Prostate gland (tissue), 2 donors: ENCODE data around the gene NRG4. TPM values are rescaled to one million over a fixed set of nuclear protein-coding genes. Genes with fewer than 3 reads are reported as not detected.

ENCODE experiments used
- DNase-seq: peaks from one replicate; pipeline ENCODE4 v3.0.0-alpha.2; 2019; ENCODE audit warnings: low spot score
- H3K27ac ChIP-seq, 2 donors: fragments of 200-600 bp; sonication (generic); 2 replicates each; pipeline ENCODE4 v1.5.1; 2017 to 2019
- H3K27me3 ChIP-seq: fragments of 200-600 bp; sonication (generic); replicated peaks from 2 replicates; pipeline ENCODE4 v1.5.1; 2019; ENCODE audit not compliant: insufficient read depth
- H3K36me3 ChIP-seq, 2 donors: fragments of 200-600 bp; sonication (generic); 1 replicate in 1 of 2; 2 replicates in 1 of 2; pipeline versions ENCODE4 v1.5.1 to v1.8.1; 2017 to 2019
- H3K4me1 ChIP-seq: fragments of 200-600 bp; sonication (generic); replicated peaks from 2 replicates; pipeline ENCODE4 v1.5.1; 2019
- H3K4me3 ChIP-seq, 2 donors: fragments of 200-600 bp; sonication (generic); 2 replicates each; pipeline ENCODE4 v1.5.1; 2017 to 2019
- H3K9me3 ChIP-seq: fragments of 200-600 bp; sonication (generic); 2 replicates; pipeline ENCODE4 v1.5.1; 2017
- POLR2A ChIP-seq: fragments of 450-650 bp; IDR thresholded peaks from one replicate; pipeline ENCODE4 v1.6.1; 2016; ENCODE audit warnings: antibody characterized with exemption, mild to moderate bottlenecking
- POLR2AphosphoS5 ChIP-seq: sonication (generic); formaldehyde crosslinking; IDR thresholded peaks from one replicate; pipeline ENCODE4 v1.6.1; 2017; ENCODE audit warnings: antibody characterized with exemption
- WGBS: methylation state at CpG from one replicate; pipeline ENCODE4 v1.1.5; 2018; 5-methylcytosine and 5-hydroxymethylcytosine counted together
- intact Hi-C: fragments of 100-400 bp; cut with DNase I; formaldehyde crosslinking; loops from one replicate; pipeline ENCODE4 v1.14.2; 2022
- total RNA-seq, 2 donors: library from RNA; depleted of rRNA; stranded (reverse); fragments of >200 nt; gene quantifications; one replicate each; pipeline ENCODE4 v1.1.0, GENCODE V29; 2016
- TF ChIP-seq, protein P1 (sequence below), 4 experiments: fragments of 200-600 bp in 2 of 4; fragments of 450-650 bp in 2 of 4; sonication (generic) in 2 of 4; IDR thresholded peaks; 1 replicate in 3 of 4; 2 replicates in 1 of 4; pipeline ENCODE4 v1.5.1; 2016 to 2019; ENCODE audit warnings: antibody characterized with exemption in 4 of 4, mild to moderate bottlenecking in 2 of 4, moderate library complexity in 2 of 4

Gene NRG4
- total RNA-seq, 2 donors from 2014 or later = 3.5 to 94.6 TPM

DNA sequence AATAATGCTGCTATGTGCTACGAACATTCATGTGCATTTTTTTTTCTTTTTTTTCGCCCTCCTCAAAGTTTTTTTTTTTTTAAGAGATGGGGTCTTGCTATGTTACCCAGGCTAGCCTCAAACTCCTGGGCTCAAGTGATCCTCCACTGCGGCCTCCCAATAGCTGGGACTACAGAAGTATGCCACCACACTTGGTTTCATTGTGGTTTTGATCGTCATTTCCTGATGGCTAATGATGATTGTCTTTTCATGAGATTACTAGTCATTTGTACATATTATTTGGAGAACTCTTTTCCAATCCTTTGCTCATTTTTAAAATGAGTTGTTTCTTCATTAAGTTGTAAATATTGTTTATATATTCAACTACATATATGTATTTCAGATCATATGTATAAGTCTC is 59.7 kb downstream of the NRG4 start:
- no peak for DNase-seq
- no peaks in the 10 kb centered on the region for H3K27me3 ChIP-seq
- intact Hi-C loops = no loop called here
- H3K4me1 ChIP-seq = no peaks in the 10 kb centered on the region
- WGBS = 96% methylated on average over 4 of the region's 4 CpGs
- no peak overlapping the region for H3K27ac ChIP-seq
- H3K4me3 ChIP-seq = no peak overlapping the region
- no peaks in the 10 kb centered on the region for H3K36me3 ChIP-seq
- no peak for TF ChIP-seq POLR2A
- TF ChIP-seq, protein P1, sequence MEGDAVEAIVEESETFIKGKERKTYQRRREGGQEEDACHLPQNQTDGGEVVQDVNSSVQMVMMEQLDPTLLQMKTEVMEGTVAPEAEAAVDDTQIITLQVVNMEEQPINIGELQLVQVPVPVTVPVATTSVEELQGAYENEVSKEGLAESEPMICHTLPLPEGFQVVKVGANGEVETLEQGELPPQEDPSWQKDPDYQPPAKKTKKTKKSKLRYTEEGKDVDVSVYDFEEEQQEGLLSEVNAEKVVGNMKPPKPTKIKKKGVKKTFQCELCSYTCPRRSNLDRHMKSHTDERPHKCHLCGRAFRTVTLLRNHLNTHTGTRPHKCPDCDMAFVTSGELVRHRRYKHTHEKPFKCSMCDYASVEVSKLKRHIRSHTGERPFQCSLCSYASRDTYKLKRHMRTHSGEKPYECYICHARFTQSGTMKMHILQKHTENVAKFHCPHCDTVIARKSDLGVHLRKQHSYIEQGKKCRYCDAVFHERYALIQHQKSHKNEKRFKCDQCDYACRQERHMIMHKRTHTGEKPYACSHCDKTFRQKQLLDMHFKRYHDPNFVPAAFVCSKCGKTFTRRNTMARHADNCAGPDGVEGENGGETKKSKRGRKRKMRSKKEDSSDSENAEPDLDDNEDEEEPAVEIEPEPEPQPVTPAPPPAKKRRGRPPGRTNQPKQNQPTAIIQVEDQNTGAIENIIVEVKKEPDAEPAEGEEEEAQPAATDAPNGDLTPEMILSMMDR (IDR thresholded peaks at IDR 0.05) = no peak
- no peak for TF ChIP-seq POLR2AphosphoS5
- H3K9me3 ChIP-seq = no peaks in the 10 kb centered on the region

- no peak for TF ChIP-seq POLR2A
- TF ChIP-seq POLR2AphosphoS5 = no peak
- TF ChIP-seq, protein P1 (IDR thresholded peaks at IDR 0.05) = no peak
- DNase-seq = no peak
- no peak overlapping the region for H3K4me3 ChIP-seq
- H3K36me3 ChIP-seq = no peaks in the 10 kb centered on the region
- H3K4me1 ChIP-seq = no peaks in the 10 kb centered on the region
- H3K27ac ChIP-seq = no peak overlapping the region
- H3K27me3 ChIP-seq = no peaks in the 10 kb centered on the region
- intact Hi-C loops = no loop called here
- WGBS = 83% methylated on average over 8 of the region's 8 CpGs
- H3K9me3 ChIP-seq = no peaks in the 10 kb centered on the region
Observed at GRCh38 chr15:75948761-75949296, 63.4 kb downstream of the NRG4 start.

DNA sequence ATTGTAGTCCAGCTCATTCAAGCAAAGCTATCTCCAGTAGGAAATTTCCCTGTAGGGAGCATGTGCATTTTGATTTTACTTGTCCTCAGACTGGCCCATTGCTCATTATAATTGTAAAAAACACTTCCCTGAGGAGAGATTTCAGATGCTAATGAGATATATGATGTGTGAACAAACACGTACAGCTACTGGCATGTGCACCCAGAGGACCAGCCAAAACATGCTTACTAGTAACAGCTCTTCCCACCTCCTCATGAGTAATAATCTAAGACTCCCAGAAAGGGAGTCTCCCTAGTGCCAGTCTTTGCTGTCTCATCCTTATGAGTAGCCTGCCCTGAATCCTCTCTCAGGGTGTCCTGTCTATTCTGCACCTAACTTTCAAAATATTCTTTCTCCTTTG is 65.1 kb downstream of the NRG4 start:
- Histone ChIP-seq H3K9me3 (no peaks in the 10 kb centered on the region), H3K27me3 (no peaks in the 10 kb centered on the region), H3K4me1 (no peaks in the 10 kb centered on the region), H3K36me3 (no peaks in the 10 kb centered on the region), H3K27ac (no peak overlapping the region), H3K4me3 (no peak overlapping the region)
- no peak for DNase-seq
- intact Hi-C loops = no loop called here
- 21% methylated on average over 1 of the region's 1 CpG for WGBS
- TF ChIP-seq, protein P1 (IDR thresholded peaks at IDR 0.05) = no peak
- TF ChIP-seq POLR2AphosphoS5 = no peak
- TF ChIP-seq POLR2A = no peak

DNA sequence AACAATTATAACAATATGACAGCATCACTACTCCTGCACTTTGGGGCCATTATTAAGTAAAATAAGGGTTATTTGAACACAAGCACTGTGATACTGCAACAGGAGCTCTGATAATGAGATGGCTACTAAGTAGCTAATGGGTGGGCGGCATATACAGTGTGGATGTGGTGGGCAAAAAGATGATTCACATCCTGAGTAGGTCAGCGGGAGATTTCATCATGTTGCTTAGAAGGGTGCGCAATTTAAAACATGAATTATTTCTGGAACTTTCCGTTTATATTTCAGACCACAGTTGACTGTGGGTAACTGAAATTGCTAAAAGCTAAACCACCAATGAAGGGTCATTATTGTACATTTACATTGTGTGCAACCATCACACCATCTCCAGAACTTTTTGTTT is 66.3 kb downstream of the NRG4 start:
- intact Hi-C loops = no loop called here

GRCh38 chr15:75943713-75944215 is 68.5 kb downstream of the NRG4 start:
- intact Hi-C loops = no loop called here
- no peak overlapping the region for H3K27ac ChIP-seq
- no peak overlapping the region for H3K4me3 ChIP-seq
- TF ChIP-seq, protein P1 (IDR thresholded peaks at IDR 0.05) = no peak
- TF ChIP-seq POLR2AphosphoS5 (no peak), POLR2A (no peak)
- H3K36me3 ChIP-seq = no peaks in the 10 kb centered on the region
- WGBS = 53% methylated on average over 1 of the region's 1 CpG
- DNase-seq = no peak
- H3K4me1 ChIP-seq = no peaks in the 10 kb centered on the region
- no peaks in the 10 kb centered on the region for H3K9me3 ChIP-seq
- H3K27me3 ChIP-seq = no peaks in the 10 kb centered on the region

More for the DNA sequence above, 66.3 kb downstream of the NRG4 start:
- Histone ChIP-seq H3K9me3 (no peaks in the 10 kb centered on the region), H3K36me3 (no peaks in the 10 kb centered on the region), H3K4me1 (no peaks in the 10 kb centered on the region), H3K27me3 (no peaks in the 10 kb centered on the region), H3K27ac (no peak overlapping the region), H3K4me3 (no peak overlapping the region)
- 83% methylated on average over 4 of the region's 4 CpGs for WGBS
- TF ChIP-seq POLR2AphosphoS5 (no peak), POLR2A (no peak)
- TF ChIP-seq, protein P1 (IDR thresholded peaks at IDR 0.05) = no peak
- DNase-seq = no peak
